ELR (cell line): ENCODE data around the gene UQCRH.
"Not testable (repeated sequence)": the region's sequence is repeated elsewhere in the genome, so short reads cannot be mapped to it uniquely, and the experiment has no call there.

Source experiments
- DNase-seq: peaks from one replicate; pipeline ENCODE4 v3.0.0-alpha.2; 2015; ENCODE audit warnings: low read depth

UQCRH gene

DNA sequence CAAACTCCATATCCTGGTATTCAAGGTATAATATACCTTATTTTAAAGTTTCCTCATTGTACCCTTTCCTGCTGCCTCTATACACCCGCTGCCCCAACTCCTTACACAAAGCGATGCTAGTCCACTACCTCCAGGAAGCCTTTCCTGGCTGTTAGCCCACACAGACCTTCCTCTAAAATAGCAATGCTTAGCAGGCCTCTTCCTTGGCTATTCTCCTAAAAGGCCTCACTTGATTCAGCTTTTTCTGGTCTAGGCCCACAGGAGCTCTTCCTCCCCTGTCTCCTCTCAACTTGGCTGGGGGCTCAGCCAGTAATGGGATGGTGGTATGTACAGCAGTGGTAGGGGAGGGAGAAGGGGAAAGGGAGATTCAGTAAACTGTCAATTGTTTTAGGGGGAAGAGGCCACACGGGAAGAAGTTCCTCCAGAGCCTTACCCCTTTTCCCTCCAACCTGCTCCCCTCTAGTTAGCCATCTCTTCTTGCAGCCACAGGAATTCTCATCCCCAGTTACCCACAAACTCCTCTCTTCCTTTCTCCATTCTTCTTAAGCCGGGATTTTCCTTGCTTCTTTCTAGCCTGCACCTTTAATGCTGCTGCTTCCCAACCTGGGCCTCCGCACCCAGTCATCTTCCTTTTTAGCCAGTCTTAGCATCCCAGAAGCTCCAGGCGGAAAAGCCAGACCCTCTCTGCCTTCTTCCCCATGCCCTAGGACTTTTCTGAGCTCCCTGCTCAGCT is 2.7 kb upstream of the UQCRH start:
- DNase-seq, result peak; percentile 21

DNA sequence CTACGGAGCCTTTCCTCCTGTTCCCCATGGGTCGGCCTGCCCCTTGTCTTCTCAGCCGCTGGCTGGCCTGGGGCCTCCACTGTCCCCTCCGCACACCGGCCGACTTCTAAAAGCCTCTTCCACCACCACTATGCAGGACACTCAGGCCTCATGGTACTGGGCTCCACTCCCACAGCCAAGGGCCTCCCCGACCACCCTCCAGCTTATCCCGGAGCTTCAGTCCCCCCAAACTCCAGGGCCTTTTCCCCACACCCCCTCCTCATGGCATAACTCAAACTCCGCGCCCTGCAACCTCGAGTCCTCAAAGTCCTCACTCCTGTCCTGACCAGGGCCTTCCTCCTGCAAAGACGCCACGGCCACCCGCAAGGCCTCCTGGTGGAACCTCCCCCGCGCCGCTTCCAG is 2.1 kb upstream of the UQCRH start:
- peak; percentile 51 for DNase-seq

GRCh38 chr1:46301808-46302640 is 1.5 kb upstream of the UQCRH start:
- DNase-seq, result peak; percentile 59

GRCh38 chr1:46302641-46303037 is 859 bp upstream of the UQCRH start:
- DNase-seq, result peak; percentile 48

- DNase-seq, result peak; percentile 21
Observed at GRCh38 chr1:46303872-46304326, 401 bp downstream of the UQCRH start.

- DNase-seq, result no peak
Observed at GRCh38 chr1:46306159-46306530, 2.6 kb downstream of the UQCRH start.

DNA sequence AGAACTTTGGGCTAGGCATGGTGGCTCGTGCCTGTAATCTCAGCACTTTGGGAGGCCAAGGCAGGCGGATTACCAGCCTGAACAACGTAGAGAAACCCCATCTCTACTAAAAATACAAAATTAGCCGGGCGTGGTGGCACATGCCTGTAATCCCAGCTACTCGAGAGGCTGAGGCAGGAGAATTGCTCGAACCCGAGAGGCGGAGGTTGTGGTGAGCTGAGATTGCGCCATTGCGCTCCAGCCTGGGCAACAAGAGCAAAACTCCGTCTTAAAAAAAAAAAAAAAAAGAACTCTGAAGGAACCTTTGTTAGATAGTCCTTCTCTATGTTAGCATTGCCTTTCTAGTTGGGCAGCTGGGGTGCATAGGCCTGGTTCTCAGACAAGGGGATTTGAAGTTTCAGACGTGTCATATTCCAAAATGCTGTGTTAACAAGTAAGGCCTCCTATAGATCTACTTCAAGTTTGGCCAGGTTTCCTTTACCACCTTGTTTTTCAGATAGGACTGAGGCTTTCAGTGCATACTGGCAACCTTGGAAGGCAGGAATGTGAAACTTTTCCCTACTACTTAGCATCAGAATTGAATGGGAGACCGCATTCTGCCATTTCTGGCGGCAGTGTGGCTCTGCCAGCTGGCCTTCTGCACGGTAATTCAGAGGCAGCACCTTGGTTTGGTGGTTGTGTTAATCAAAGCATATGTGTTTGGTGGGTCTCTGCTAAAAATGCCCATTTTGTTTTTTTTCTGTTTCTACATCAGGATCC is 6.1 kb downstream of the UQCRH start:
- no peak for DNase-seq

DNA sequence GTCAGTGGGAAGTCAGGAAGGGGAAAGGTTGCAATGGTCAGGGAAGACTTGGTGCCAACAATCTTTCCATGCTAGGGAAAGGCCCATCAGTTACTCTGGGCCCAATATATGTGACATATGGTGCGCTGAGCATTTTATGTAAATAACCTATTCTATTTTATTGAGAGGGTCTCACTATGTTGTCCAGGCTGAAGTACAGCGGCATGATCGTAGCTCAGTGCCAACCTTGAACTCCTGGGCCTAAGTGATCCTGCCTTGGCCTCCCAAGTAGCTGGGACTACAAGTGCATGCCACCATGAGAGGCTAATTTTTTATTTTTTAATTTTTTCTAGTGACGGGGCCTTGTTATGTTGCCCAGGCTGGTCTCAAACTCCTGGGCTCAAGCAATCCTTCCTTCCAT is 6.8 kb downstream of the UQCRH start:
- DNase-seq, result no peak

DNA sequence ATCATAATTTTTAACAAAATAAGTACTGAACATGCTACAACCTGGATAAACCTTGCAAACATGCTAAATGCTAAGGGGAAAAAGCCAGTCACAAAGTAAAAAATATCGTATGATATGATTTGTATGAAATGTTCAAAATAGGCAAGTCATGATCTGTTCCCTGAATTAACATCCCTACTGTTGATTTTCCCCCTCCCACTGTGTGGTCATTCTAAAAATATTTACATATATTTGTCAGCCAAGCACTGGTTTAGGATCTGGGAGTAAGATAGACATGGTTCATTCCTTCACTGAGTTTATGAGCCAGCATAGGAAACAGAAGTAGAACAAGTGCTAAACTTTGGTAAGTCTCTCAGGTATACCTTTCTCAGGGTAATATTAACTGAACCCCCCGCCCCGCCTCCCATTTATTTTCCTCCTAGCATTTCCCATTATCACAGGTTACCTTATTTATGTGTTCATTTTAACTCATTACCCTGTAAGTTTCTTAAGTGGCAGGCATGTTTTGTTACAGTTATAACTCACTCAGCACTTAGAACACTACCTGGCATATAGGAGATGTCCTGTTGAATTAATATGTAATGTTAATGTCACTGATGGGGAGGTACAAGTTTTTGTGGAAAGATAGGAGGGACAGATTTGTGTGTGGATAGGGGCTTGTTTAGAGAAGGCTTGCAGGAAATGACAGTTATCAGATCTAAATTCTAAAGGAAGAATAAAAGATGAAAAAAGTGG is 12.3 kb downstream of the UQCRH start:
- peak; percentile 44 for DNase-seq

GRCh38 chr1:46317323-46317722 is 13.8 kb downstream of the UQCRH start:
- no peak for DNase-seq

DNA sequence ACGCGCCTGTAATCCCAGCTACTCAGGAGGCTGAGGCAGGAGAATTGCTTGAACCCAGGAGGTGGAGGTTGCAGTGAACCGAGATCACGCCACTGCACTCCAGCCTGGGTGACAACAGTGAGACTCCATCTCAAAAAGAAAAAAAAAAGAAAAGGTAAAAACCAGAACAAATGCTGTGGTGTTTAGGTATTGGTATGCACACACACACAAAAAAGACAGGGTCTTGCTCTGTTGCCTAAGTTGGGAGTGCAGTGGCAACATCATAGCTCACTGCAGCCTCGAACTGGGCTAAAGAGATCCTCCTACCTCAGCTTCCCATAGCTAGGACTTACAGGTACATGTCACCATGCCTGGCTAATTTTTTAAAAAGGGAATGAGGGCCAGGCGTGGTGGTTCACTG is 15.8 kb downstream of the UQCRH start:
- DNase-seq, result not testable (repeated sequence)

DNA sequence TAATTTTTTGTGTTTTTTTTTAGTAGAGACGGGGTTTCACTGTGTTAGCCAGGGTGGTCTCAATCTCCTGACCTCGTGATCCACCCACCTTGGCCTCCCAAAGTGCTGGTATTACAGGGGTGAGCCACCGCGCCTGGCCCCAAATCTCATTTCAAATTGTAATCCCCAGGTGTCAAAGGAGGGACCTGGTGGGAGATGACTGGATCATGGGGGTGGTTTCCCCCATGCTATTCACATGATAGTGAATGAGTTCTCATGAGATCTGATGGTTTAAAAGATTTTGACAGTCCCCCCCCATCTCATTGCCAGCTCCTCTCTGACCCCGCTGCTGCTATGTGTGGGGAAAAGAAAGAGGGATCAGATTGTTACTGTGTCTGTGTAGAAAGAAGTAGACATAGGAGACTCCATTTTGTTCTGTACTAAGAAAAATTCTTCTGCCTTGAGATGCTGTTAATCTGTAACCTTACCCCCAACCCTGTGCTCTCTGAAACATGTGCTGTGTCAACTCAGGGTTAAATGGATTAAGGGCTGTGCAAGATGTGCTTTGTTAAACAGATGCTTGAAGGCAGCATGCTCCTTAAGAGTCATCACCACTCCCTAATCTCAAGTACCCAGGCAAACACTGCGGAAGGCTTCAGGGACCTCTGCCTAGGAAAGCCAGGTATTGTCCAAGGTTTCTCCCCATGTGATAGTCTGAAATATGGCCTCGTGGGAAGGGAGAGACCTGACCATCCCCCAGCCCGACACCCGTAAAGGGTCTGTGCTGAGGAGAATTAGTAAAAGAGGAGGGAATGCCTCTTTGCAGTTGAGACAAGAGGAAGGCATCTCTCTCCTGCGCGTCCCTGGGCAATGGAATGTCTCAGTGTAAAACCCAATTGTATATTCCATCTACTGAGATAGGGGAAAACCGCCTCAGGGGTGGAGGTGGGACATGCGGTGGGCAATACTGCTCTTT is 16.7 kb downstream of the UQCRH start:
- DNase-seq, result not testable (repeated sequence)

DNA sequence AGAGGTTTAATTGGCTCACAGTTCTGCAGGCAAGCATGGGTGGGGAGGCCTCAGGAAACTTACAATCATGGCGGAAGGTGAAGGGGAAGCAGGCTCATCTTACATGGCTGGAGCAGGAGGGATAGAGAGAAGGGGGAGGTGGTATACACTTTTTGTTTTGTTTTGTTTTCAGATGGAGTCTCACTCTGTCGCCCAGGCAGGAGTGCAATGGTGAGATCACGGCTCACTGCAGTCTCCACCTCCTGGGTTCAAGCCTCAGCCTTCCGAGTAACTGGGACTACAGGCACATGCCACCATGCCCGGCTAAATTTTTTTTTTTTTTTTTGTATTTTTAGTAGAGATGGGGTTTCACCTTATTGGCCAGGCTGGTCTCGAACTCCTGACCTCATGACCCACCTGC is 18.7 kb downstream of the UQCRH start:
- DNase-seq, result not testable (repeated sequence)

- not testable (repeated sequence) for DNase-seq
Observed at GRCh38 chr1:46325285-46326076, 22.0 kb downstream of the UQCRH start.

DNA sequence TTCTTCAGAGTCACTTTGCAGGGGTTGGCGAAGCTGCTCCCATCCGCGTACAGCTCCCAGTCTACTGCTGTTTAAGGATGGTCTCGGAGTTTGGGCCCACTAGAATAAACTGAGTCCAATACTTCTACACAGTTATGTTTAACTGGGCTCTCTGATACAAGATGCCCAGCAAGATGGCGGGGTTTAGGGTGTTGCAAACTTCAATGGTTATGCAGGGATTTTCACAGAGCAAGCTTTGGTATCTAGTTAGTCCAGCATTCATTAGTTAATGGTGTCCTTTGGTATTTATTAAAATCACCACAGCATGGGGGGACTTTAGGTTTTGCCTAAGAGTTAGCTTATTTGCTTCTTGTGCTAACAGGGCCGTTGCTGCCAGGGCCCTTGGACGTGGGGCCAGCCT is 24.7 kb downstream of the UQCRH start:
- not testable (repeated sequence) for DNase-seq

- not testable (repeated sequence) for DNase-seq
Observed at GRCh38 chr1:46329807-46330206, 26.3 kb downstream of the UQCRH start.

GRCh38 chr1:46330381-46330780 is 26.9 kb downstream of the UQCRH start:
- DNase-seq, result not testable (repeated sequence)

DNA sequence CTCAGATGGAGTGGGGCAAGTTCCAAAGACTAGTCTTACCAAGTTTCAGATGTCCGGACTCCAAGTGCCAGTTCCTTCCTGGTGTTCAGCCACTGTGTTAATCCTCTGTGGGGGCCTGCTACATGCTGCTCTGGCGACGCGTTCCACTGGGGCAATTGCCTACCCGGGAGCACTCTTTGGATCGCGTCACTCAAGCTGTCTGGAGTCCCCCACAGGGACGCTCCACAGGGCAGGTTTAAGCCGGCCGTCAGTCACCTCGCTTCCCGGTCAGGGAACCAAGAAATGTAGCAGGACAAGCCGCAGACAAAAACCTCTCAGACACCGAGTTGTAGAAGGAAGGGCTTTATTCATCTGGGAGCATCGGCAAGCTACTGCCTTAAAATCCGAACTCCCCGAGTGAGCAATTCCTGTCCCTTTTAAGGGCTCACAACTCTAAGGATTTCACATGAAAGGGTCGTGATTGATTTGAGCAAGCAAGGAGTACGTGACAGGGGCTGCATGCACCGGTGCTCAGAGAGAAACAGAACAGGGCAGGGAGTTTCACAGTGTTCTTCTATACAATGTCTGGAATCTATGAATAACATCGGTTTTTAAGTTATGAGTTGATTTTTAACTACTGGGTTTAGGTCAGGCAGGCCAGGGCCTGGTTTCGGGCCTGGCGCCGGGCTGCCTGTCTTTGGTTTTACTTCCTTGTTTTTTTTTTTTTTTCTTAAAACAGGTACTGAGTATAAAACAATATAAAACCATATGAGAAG is 28.5 kb downstream of the UQCRH start:
- not testable (repeated sequence) for DNase-seq
